DMS 273 treated with DMSO at 0.1 percent for 48 hours (cell line): ENCODE results near the gene TRIM43.
"Not testable (repeated sequence)": the region's sequence is repeated elsewhere in the genome, so short reads cannot be mapped to it uniquely, and the experiment has no call there.

Source experiments
- DNase-seq: peaks from one replicate; lab custom pipeline; 2025; lab: John Stamatoyannopoulos, UW

Gene TRIM43

GRCh38 chr2:95591701-95592100 is at the start of gene TRIM43:
TRIM43 (plus strand) TSS chr2:95592001; CDS start chr2:95594024, 2,023 bp downstream.
- DNase-seq, result not testable (repeated sequence)

- DNase-seq, result no peak
Observed at GRCh38 chr2:95551055-95551568, 40.7 kb upstream of the TRIM43 start.

GRCh38 chr2:95552911-95553310 is 38.9 kb upstream of the TRIM43 start:
- no peak for DNase-seq

GRCh38 chr2:95569170-95569569 is 22.6 kb upstream of the TRIM43 start:
- no peak for DNase-seq

GRCh38 chr2:95573866-95574265 is 17.9 kb upstream of the TRIM43 start:
- no peak for DNase-seq

- no peak for DNase-seq
Observed at GRCh38 chr2:95574506-95574905, 17.3 kb upstream of the TRIM43 start.

GRCh38 chr2:95575857-95576256 is 15.9 kb upstream of the TRIM43 start:
- no peak for DNase-seq

- DNase-seq, result no peak
Observed at GRCh38 chr2:95578539-95578938, 13.3 kb upstream of the TRIM43 start.

- DNase-seq, result not testable (repeated sequence)
Observed at GRCh38 chr2:95583545-95583944, 8.3 kb upstream of the TRIM43 start.

- DNase-seq, result not testable (repeated sequence)
Observed at GRCh38 chr2:95584321-95584720, 7.5 kb upstream of the TRIM43 start.

GRCh38 chr2:95589777-95590536 is 1.8 kb upstream of the TRIM43 start:
- DNase-seq, result not testable (repeated sequence)

- DNase-seq, result not testable (repeated sequence)
Observed at GRCh38 chr2:95592973-95593372, 1.2 kb downstream of the TRIM43 start.

- DNase-seq, result not testable (repeated sequence)
Observed at GRCh38 chr2:95595012-95595411, 3.2 kb downstream of the TRIM43 start.

GRCh38 chr2:95601301-95601700 is 9.5 kb downstream of the TRIM43 start:
- not testable (repeated sequence) for DNase-seq

- not testable (repeated sequence) for DNase-seq
Observed at GRCh38 chr2:95602146-95602545, 10.3 kb downstream of the TRIM43 start.

- DNase-seq, result not testable (repeated sequence)
Observed at GRCh38 chr2:95608356-95608755, 16.6 kb downstream of the TRIM43 start.

- DNase-seq, result not testable (repeated sequence)
Observed at GRCh38 chr2:95609764-95610163, 18.0 kb downstream of the TRIM43 start.

GRCh38 chr2:95613048-95613447 is 21.2 kb downstream of the TRIM43 start:
- not testable (repeated sequence) for DNase-seq

- not testable (repeated sequence) for DNase-seq
Observed at GRCh38 chr2:95622728-95623127, 30.9 kb downstream of the TRIM43 start.

- DNase-seq, result not testable (repeated sequence)
Observed at GRCh38 chr2:95630987-95631386, 39.2 kb downstream of the TRIM43 start.

- not testable (repeated sequence) for DNase-seq
Observed at GRCh38 chr2:95633626-95634259, 41.9 kb downstream of the TRIM43 start.

GRCh38 chr2:95640515-95641288 is 48.9 kb downstream of the TRIM43 start:
- not testable (repeated sequence) for DNase-seq

- not testable (repeated sequence) for DNase-seq
Observed at GRCh38 chr2:95641289-95641575, 49.4 kb downstream of the TRIM43 start.
